MM.1S (cell line): Measurements from ENCODE around the gene CTSC.

ENCODE experiments used
- CTCF ChIP-seq: fragments of 300-600 bp; sonication (generic); IDR thresholded peaks from 2 replicates; pipeline ENCODE4 v1.5.1; 2016; ENCODE audit warnings: antibody characterized with exemption, low read length, mixed read lengths
- EZH2 ChIP-seq: fragments of 300-600 bp; sonication (generic); optimal IDR thresholded peaks from 2 replicates; pipeline ENCODE3; 2017; ENCODE audit warnings: low read depth, mild to moderate bottlenecking, antibody characterized with exemption, low read length, mixed read lengths
- EZH2phosphoT487 ChIP-seq: fragments of 300-600 bp; sonication (generic); IDR thresholded peaks from 2 replicates; pipeline ENCODE4 v1.6.1; 2018; ENCODE audit warnings: antibody characterized with exemption, low read length

GRCh38 chr11:88292171-88292843 lies 45.2 kb downstream of the CTSC start:
- no peak for TF ChIP-seq CTCF
- TF ChIP-seq EZH2, result no peak
- no peak for TF ChIP-seq EZH2phosphoT487
